ENCODE results near the gene RAVER2.
"Not testable (repeated sequence)": the region's sequence is repeated elsewhere in the genome, so short reads cannot be mapped to it uniquely, and the experiment has no call there.

The RAVER2 gene

GRCh38 chr1:64820572-64820971 is 75.7 kb downstream of the RAVER2 start:
- not testable (repeated sequence) for DNase-seq

GRCh38 chr1:64822621-64823020 is 77.7 kb downstream of the RAVER2 start:
- no peak for DNase-seq

GRCh38 chr1:64823691-64824476 is 79.0 kb downstream of the RAVER2 start:
- peak; percentile 77 for DNase-seq

- DNase-seq = peak; percentile 70
Measured at GRCh38 chr1:64826991-64827390, 82.1 kb downstream of the RAVER2 start.

- peak; percentile 33 for DNase-seq
Measured at GRCh38 chr1:64828829-64829228, 84.0 kb downstream of the RAVER2 start.

- no peak for DNase-seq
Measured at GRCh38 chr1:64829411-64830029, 84.6 kb downstream of the RAVER2 start.

- DNase-seq = no peak
Measured at GRCh38 chr1:64830030-64830651, 85.3 kb downstream of the RAVER2 start.

GRCh38 chr1:64834734-64835133 is 89.9 kb downstream of the RAVER2 start:
- DNase-seq = no peak

GRCh38 chr1:64836802-64837201 is 91.9 kb downstream of the RAVER2 start:
- DNase-seq = no peak

- DNase-seq = no peak
Measured at GRCh38 chr1:64838486-64838885, 93.6 kb downstream of the RAVER2 start.

- no peak for DNase-seq
Measured at GRCh38 chr1:64839261-64839660, 94.4 kb downstream of the RAVER2 start.

GRCh38 chr1:64839732-64840405 is 95.0 kb downstream of the RAVER2 start:
- DNase-seq = no peak

GRCh38 chr1:64841330-64842065 is 96.6 kb downstream of the RAVER2 start:
- no peak for DNase-seq

GRCh38 chr1:64842224-64842623 is 97.3 kb downstream of the RAVER2 start:
- DNase-seq = no peak

GRCh38 chr1:64843675-64844074 is 98.8 kb downstream of the RAVER2 start:
- no peak for DNase-seq

- no peak for DNase-seq
Measured at GRCh38 chr1:64844175-64844574, 99.3 kb downstream of the RAVER2 start.

- no peak for DNase-seq
Measured at GRCh38 chr1:64844609-64845008, 99.7 kb downstream of the RAVER2 start.

GRCh38 chr1:64845831-64846425 is 101.1 kb downstream of the RAVER2 start:
- no peak for DNase-seq

- DNase-seq = no peak
Measured at GRCh38 chr1:64846573-64847430, 101.9 kb downstream of the RAVER2 start.

GRCh38 chr1:64847666-64848065 is 102.8 kb downstream of the RAVER2 start:
- no peak for DNase-seq

- no peak for DNase-seq
Measured at GRCh38 chr1:64848136-64848535, 103.3 kb downstream of the RAVER2 start.

Data from CD4-positive, alpha-beta T cell treated with Interleukin-17A for 1 hour (primary cell).